A673 (cell line): ENCODE results near the gene CD244. TPM values are rescaled to one million over a fixed set of nuclear protein-coding genes. Genes with fewer than 3 reads are reported as not detected.
"Not testable (repeated sequence)": the region's sequence is repeated elsewhere in the genome, so short reads cannot be mapped to it uniquely, and the experiment has no call there.

Experiments used
- BruUV-seq: library from RNA; stranded (reverse); fragments of 400-500 nt; replicated peaks from 2 replicates; lab custom pipeline; 2021; lab: Mats Ljungman, UMichigan
- CTCF ChIA-PET: fragments of 300-600 bp; sonication (Branson Sonifier 250); formaldehyde crosslinking; loops from one replicate; lab custom pipeline; 2022; ENCODE audit warnings: antibody characterized with exemption; lab: Charles Lee
- POLR2A ChIA-PET: fragments of 300-600 bp; sonication (Branson Sonifier 250); formaldehyde crosslinking; loops from one replicate; lab custom pipeline; 2022; ENCODE audit warnings: antibody characterized with exemption; ENCODE audit not compliant: low non-redundant PET; lab: Charles Lee
- DNase-seq: peaks from one replicate; pipeline ENCODE4 v3.0.0-alpha.2; 2015; ENCODE audit warnings: low spot score
- H3K27ac ChIP-seq: fragments of 200-600 bp; sonication (generic); 2 replicates; pipeline ENCODE4 v1.5.1; 2016; ENCODE audit warnings: mixed run types, low read depth, mild to moderate bottlenecking, mixed read lengths, antibody characterized with exemption, low read length; ENCODE audit not compliant: poor library complexity, severe bottlenecking
- H3K27me3 ChIP-seq: fragments of 200-600 bp; sonication (generic); replicated peaks from 2 replicates; pipeline ENCODE4 v1.6.1; 2017; ENCODE audit warnings: mixed run types, low read depth, mild to moderate bottlenecking, mixed read lengths, antibody characterized with exemption, low read length; ENCODE audit not compliant: insufficient read depth, poor library complexity
- H3K36me3 ChIP-seq: fragments of 200-600 bp; sonication (generic); 2 replicates; pipeline ENCODE4 v1.6.1; 2016; ENCODE audit warnings: mixed run types, mild to moderate bottlenecking, mixed read lengths, antibody characterized with exemption, low read length; ENCODE audit not compliant: insufficient read depth, poor library complexity, severe bottlenecking
- H3K4me1 ChIP-seq: fragments of 200-600 bp; sonication (generic); 2 replicates; pipeline ENCODE4 v1.6.1; 2017; ENCODE audit warnings: mixed run types, mild to moderate bottlenecking, mixed read lengths, antibody characterized with exemption, low read length; ENCODE audit not compliant: insufficient read depth, poor library complexity, severe bottlenecking
- H3K4me3 ChIP-seq: fragments of 200-600 bp; sonication (generic); 2 replicates; pipeline ENCODE4 v1.5.1; 2016; ENCODE audit warnings: low read depth, mixed run types, mild to moderate bottlenecking, mixed read lengths, low read length; ENCODE audit not compliant: poor library complexity, severe bottlenecking
- H3K9me3 ChIP-seq: fragments of 200-600 bp; sonication (generic); 2 replicates; pipeline ENCODE4 v1.6.1; 2016; ENCODE audit warnings: mixed run types, low read depth, mild to moderate bottlenecking, mixed read lengths, antibody characterized with exemption, low read length; ENCODE audit not compliant: poor library complexity, severe bottlenecking
- CTCF ChIP-seq: fragments of 300-800, 200-600 bp; sonication (generic); conservative IDR thresholded peaks from 2 replicates; pipeline ENCODE4 v1.5.1; 2017; ENCODE audit warnings: low read depth, mild to moderate bottlenecking, antibody characterized with exemption, low read length, moderate library complexity, mixed read lengths
- EZH2 ChIP-seq: fragments of 200-600 bp; sonication (generic); IDR thresholded peaks from 2 replicates; pipeline ENCODE4 v1.6.1; 2017; ENCODE audit warnings: borderline replicate concordance, low read depth, mild to moderate bottlenecking, mixed read lengths, antibody characterized with exemption, low read length; ENCODE audit not compliant: poor library complexity, severe bottlenecking
- intact Hi-C: fragments of 100-400 bp; cut with micrococcal nuclease; formaldehyde crosslinking; loops from one replicate; pipeline ENCODE4 v1.10.0; 2022; ENCODE audit not compliant: unreplicated experiment
- total RNA-seq: library from RNA; stranded (reverse); gene quantifications from 2 replicates; pipeline ENCODE4 v1.2.3, GENCODE V29; 2021

CD244 gene
- total RNA-seq, 1 experiment from 2014 or later, result not detected

GRCh38 chr1:160868141-160868540, 5.5 kb upstream of the CD244 start:
- Histone ChIP-seq H3K36me3 (no peaks in the 10 kb centered on the region), H3K27me3 (peaks cover 16% of the 10 kb centered on the region), H3K4me3 (no peak overlapping the region), H3K27ac (no peak overlapping the region), H3K9me3 (no peaks in the 10 kb centered on the region), H3K4me1 (no peaks in the 10 kb centered on the region)
- TF ChIP-seq EZH2 (no peak), CTCF (no peak)
- no TSS peak for BruUV-seq
- DNase-seq, result no peak
- CTCF ChIA-PET, result no interaction called here
- POLR2A ChIA-PET, result no interaction called here
- intact Hi-C loops, result no loop called here

GRCh38 chr1:160867651-160868050, 5.0 kb upstream of the CD244 start:
- intact Hi-C loops, DNase-seq, CTCF ChIA-PET, H3K27ac ChIP-seq, BruUV-seq, H3K36me3 ChIP-seq, H3K9me3 ChIP-seq, H3K4me1 ChIP-seq, POLR2A ChIA-PET, H3K4me3 ChIP-seq: not testable (repeated sequence)
- peaks cover 16% of the 10 kb centered on the region for H3K27me3 ChIP-seq

GRCh38 chr1:160866695-160867260, 4.1 kb upstream of the CD244 start:
- no peaks in the 10 kb centered on the region for H3K36me3 ChIP-seq
- intact Hi-C loops, result no loop called here
- peaks cover 20% of the 10 kb centered on the region for H3K27me3 ChIP-seq
- H3K4me3 ChIP-seq, result no peak overlapping the region
- POLR2A ChIA-PET, result no interaction called here
- DNase-seq, result no peak
- CTCF ChIA-PET, result no interaction called here
- no peaks in the 10 kb centered on the region for H3K4me1 ChIP-seq
- BruUV-seq, result no TSS peak
- no peak for TF ChIP-seq EZH2
- TF ChIP-seq CTCF, result no peak
- no peaks in the 10 kb centered on the region for H3K9me3 ChIP-seq
- no peak overlapping the region for H3K27ac ChIP-seq
